HEK293 (cell line): ENCODE data around the gene SDF2L1.

Experiments used
- GLI4 ChIP-seq: fragments of 450-650 bp; formaldehyde crosslinking; IDR thresholded peaks from 2 replicates; pipeline ENCODE4 v1.5.1; 2016; ENCODE audit warnings: missing biosample characterization, missing genetic modification characterization
- GLIS1 ChIP-seq: fragments of 450-650 bp; formaldehyde crosslinking; IDR thresholded peaks from 2 replicates; pipeline ENCODE4 v1.5.1; 2016; ENCODE audit warnings: missing biosample characterization, missing genetic modification characterization
- GLIS2 ChIP-seq: fragments of 450-650 bp; formaldehyde crosslinking; IDR thresholded peaks from 2 replicates; pipeline ENCODE4 v1.5.1; 2016; ENCODE audit warnings: missing biosample characterization, missing genetic modification characterization
- MEIS1 ChIP-seq: sonication (generic); formaldehyde crosslinking; IDR thresholded peaks from 2 replicates; pipeline ENCODE4 v1.8.1; 2022; ENCODE audit warnings: missing genetic modification reagents, mild to moderate bottlenecking, borderline replicate concordance
- OVOL3 ChIP-seq: fragments of 450-650 bp; formaldehyde crosslinking; IDR thresholded peaks from 2 replicates; pipeline ENCODE4 v1.5.1; 2016; ENCODE audit warnings: missing biosample characterization, missing genetic modification characterization
- PATZ1 ChIP-seq: fragments of 450-650 bp; formaldehyde crosslinking; IDR thresholded peaks from 2 replicates; pipeline ENCODE4 v1.5.1; 2016; ENCODE audit warnings: missing biosample characterization, missing genetic modification characterization
- PRDM4 ChIP-seq: fragments of 450-650 bp; formaldehyde crosslinking; IDR thresholded peaks from 2 replicates; pipeline ENCODE4 v1.5.1; 2017; ENCODE audit warnings: missing biosample characterization, missing genetic modification characterization
- PRDM6 ChIP-seq: fragments of 450-650 bp; formaldehyde crosslinking; IDR thresholded peaks from 2 replicates; pipeline ENCODE4 v1.5.1; 2017; ENCODE audit warnings: missing biosample characterization, missing genetic modification characterization
- REPIN1 ChIP-seq: fragments of 450-650 bp; formaldehyde crosslinking; IDR thresholded peaks from 2 replicates; pipeline ENCODE4 v1.5.1; 2017; ENCODE audit warnings: missing biosample characterization, missing genetic modification characterization, low read depth
- SETDB1 ChIP-seq: IDR thresholded peaks from one replicate; pipeline ENCODE4 v1.6.1; 2017; ENCODE audit warnings: mild to moderate bottlenecking, low read length, moderate library complexity, mixed read lengths; ENCODE audit not compliant: insufficient read length
- YY2 ChIP-seq: fragments of 450-650 bp; formaldehyde crosslinking; IDR thresholded peaks from 2 replicates; pipeline ENCODE4 v1.5.1; 2016; ENCODE audit warnings: missing biosample characterization, missing genetic modification characterization
- ZBTB21 ChIP-seq: fragments of 450-650 bp; formaldehyde crosslinking; IDR thresholded peaks from 2 replicates; pipeline ENCODE4 v1.5.1; 2017; ENCODE audit warnings: missing biosample characterization, missing genetic modification characterization
- ZBTB8A ChIP-seq: fragments of 450-650 bp; formaldehyde crosslinking; IDR thresholded peaks from 2 replicates; pipeline ENCODE4 v1.5.1; 2016; ENCODE audit warnings: missing biosample characterization, missing genetic modification characterization
- ZFP3 ChIP-seq: fragments of 450-650 bp; formaldehyde crosslinking; IDR thresholded peaks from 2 replicates; pipeline ENCODE4 v1.5.1; 2016; ENCODE audit warnings: low read depth, missing biosample characterization, missing genetic modification characterization
- ZNF140 ChIP-seq: fragments of 450-650 bp; formaldehyde crosslinking; IDR thresholded peaks from 2 replicates; pipeline ENCODE4 v1.5.1; 2016; ENCODE audit warnings: missing biosample characterization, missing genetic modification characterization
- ZNF155 ChIP-seq: fragments of 450-650 bp; formaldehyde crosslinking; IDR thresholded peaks from 2 replicates; pipeline ENCODE4 v1.5.1; 2016; ENCODE audit warnings: missing biosample characterization, missing genetic modification characterization
- ZNF169 ChIP-seq: fragments of 450-650 bp; formaldehyde crosslinking; IDR thresholded peaks from 2 replicates; pipeline ENCODE4 v1.5.1; 2016; ENCODE audit warnings: missing biosample characterization, missing genetic modification characterization
- ZNF19 ChIP-seq: fragments of 450-650 bp; formaldehyde crosslinking; IDR thresholded peaks from 2 replicates; pipeline ENCODE4; 2016; ENCODE audit warnings: missing biosample characterization, missing genetic modification characterization, low read depth
- ZNF202 ChIP-seq: fragments of 450-650 bp; formaldehyde crosslinking; IDR thresholded peaks from 2 replicates; pipeline ENCODE4 v1.5.1; 2016; ENCODE audit warnings: missing biosample characterization, missing genetic modification characterization, borderline replicate concordance
- ZNF221 ChIP-seq: fragments of 450-650 bp; formaldehyde crosslinking; IDR thresholded peaks from 2 replicates; pipeline ENCODE4 v1.5.1; 2017; ENCODE audit warnings: missing biosample characterization, missing genetic modification characterization, borderline replicate concordance
- ZNF266 ChIP-seq: fragments of 450-650 bp; formaldehyde crosslinking; IDR thresholded peaks from 2 replicates; pipeline ENCODE4 v1.5.1; 2016; ENCODE audit warnings: missing biosample characterization, missing genetic modification characterization, low read depth
- ZNF280D ChIP-seq: fragments of 450-650 bp; formaldehyde crosslinking; IDR thresholded peaks from 2 replicates; pipeline ENCODE4 v1.5.1; 2016; ENCODE audit warnings: missing biosample characterization, missing genetic modification characterization
- ZNF324 ChIP-seq: fragments of 450-650 bp; formaldehyde crosslinking; IDR thresholded peaks from 2 replicates; pipeline ENCODE4 v1.5.1; 2016; ENCODE audit warnings: missing biosample characterization, missing genetic modification characterization
- ZNF341 ChIP-seq: fragments of 450-650 bp; formaldehyde crosslinking; IDR thresholded peaks from 2 replicates; pipeline ENCODE4; 2016; ENCODE audit warnings: low read depth, missing biosample characterization, missing genetic modification characterization
- ZNF354C ChIP-seq: fragments of 450-650 bp; formaldehyde crosslinking; IDR thresholded peaks from 2 replicates; pipeline ENCODE4 v1.5.1; 2016; ENCODE audit warnings: missing biosample characterization, missing genetic modification characterization, low read depth, borderline replicate concordance
- ZNF394 ChIP-seq: fragments of 450-650 bp; formaldehyde crosslinking; IDR thresholded peaks from 2 replicates; pipeline ENCODE4 v1.5.1; 2016; ENCODE audit warnings: missing biosample characterization, missing genetic modification characterization, mild to moderate bottlenecking, moderate library complexity, borderline replicate concordance
- ZNF529 ChIP-seq: fragments of 450-650 bp; formaldehyde crosslinking; IDR thresholded peaks from 2 replicates; pipeline ENCODE4 v1.5.1; 2017; ENCODE audit warnings: missing genetic modification characterization, missing biosample characterization; ENCODE audit not compliant: insufficient replicate concordance
- ZNF544 ChIP-seq: fragments of 450-650 bp; formaldehyde crosslinking; IDR thresholded peaks from 2 replicates; pipeline ENCODE4 v1.5.0; 2017; ENCODE audit warnings: missing biosample characterization, missing genetic modification characterization
- ZNF585B ChIP-seq: fragments of 450-650 bp; formaldehyde crosslinking; IDR thresholded peaks from 2 replicates; pipeline ENCODE4 v1.5.1; 2016; ENCODE audit warnings: missing biosample characterization, missing genetic modification characterization
- ZNF677 ChIP-seq: fragments of 450-650 bp; IDR thresholded peaks from 2 replicates; pipeline ENCODE4 v1.5.0; 2018; ENCODE audit warnings: missing biosample characterization, mild to moderate bottlenecking, missing genetic modification characterization, moderate library complexity
- ZSCAN4 ChIP-seq: fragments of 450-650 bp; formaldehyde crosslinking; IDR thresholded peaks from 2 replicates; pipeline ENCODE4 v1.5.1; 2017; ENCODE audit warnings: missing biosample characterization, missing genetic modification characterization

The SDF2L1 gene

GRCh38 chr22:21657360-21658032 is 15.4 kb downstream of the SDF2L1 start (continued):
- TF ChIP-seq ZNF341 (tag by site-specific recombination): peak; percentile 93
- TF ChIP-seq REPIN1 (tag by site-specific recombination): no peak
- TF ChIP-seq ZSCAN4 (tag by site-specific recombination): no peak
- TF ChIP-seq ZNF544 (tag by site-specific recombination): no peak
- no peak for TF ChIP-seq ZNF202 (tag by site-specific recombination)
- TF ChIP-seq ZBTB8A (tag by site-specific recombination): peak; percentile 31
- TF ChIP-seq ZNF280D: no peak
- no peak for TF ChIP-seq PRDM4 (tag by site-specific recombination)
- no peak for TF ChIP-seq ZNF155 (tag by site-specific recombination)
- TF ChIP-seq ZNF394 (tag by site-specific recombination): no peak
- TF ChIP-seq GLIS2: peak; percentile 87
- TF ChIP-seq ZBTB21: no peak
- TF ChIP-seq ZNF19: no peak
- no peak for TF ChIP-seq ZNF529
- TF ChIP-seq ZNF140 (tag by site-specific recombination): no peak
- TF ChIP-seq ZNF221 (tag by site-specific recombination): no peak
- TF ChIP-seq GLI4 (tag by site-specific recombination): no peak
- no peak for TF ChIP-seq ZNF324
- TF ChIP-seq ZNF585B (tag by site-specific recombination): 0 out of 2 replicates have a peak, but pooled peaks have one; percentile 8
- TF ChIP-seq SETDB1: no peak
- peak; percentile 47; the same call in 1 of the 2 replicates for TF ChIP-seq GLIS1
- TF ChIP-seq ZNF169 (tag by site-specific recombination): no peak
- TF ChIP-seq PRDM6 (tag by site-specific recombination): no peak
- no peak for TF ChIP-seq YY2 (tag by site-specific recombination)
- TF ChIP-seq MEIS1 (CRISPR knock-in tag): no peak
- TF ChIP-seq PATZ1: peak; percentile 44; the same call in 1 of the 2 replicates
- no peak for TF ChIP-seq OVOL3 (tag by site-specific recombination)
- no peak for TF ChIP-seq ZNF677
- no peak for TF ChIP-seq ZNF354C (tag by site-specific recombination)
- no peak for TF ChIP-seq ZFP3 (tag by site-specific recombination)
- no peak for TF ChIP-seq ZNF266 (tag by site-specific recombination)
